GM18519 (cell line): ENCODE results near the gene PDCL2.
"Not testable (repeated sequence)": the region's sequence is repeated elsewhere in the genome, so short reads cannot be mapped to it uniquely, and the experiment has no call there.

Experiments
- ATAC-seq: cut with Tn5 transposase; IDR thresholded peaks from one replicate; pipeline ENCODE4 v1.9.1; 2021; ENCODE audit warnings: mild to moderate bottlenecking, moderate library complexity; ENCODE audit not compliant: unreplicated experiment, low FRiP score

Gene PDCL2, protein sequence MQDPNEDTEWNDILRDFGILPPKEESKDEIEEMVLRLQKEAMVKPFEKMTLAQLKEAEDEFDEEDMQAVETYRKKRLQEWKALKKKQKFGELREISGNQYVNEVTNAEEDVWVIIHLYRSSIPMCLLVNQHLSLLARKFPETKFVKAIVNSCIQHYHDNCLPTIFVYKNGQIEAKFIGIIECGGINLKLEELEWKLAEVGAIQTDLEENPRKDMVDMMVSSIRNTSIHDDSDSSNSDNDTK

DNA sequence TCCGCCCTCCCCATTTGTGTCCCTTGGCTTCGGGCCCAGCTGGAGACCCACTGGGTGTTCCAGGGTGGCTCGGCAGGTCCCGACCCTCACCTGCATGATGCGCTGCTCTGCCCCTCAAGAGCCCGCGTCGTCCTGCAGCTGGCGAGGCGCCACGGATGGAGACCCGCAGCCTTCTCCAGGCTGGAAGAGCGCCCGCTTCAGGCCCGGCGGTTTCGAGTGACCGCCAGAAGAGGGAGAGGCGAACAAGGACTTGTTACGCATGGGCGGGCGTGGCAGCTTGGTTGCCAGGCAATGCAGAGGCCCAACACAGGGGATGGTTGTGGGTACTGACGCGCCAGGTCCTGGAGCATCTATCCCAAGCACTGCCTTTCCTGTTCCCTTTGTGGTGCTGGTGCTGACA is at the start of gene PDCL2:
TSS of gene PDCL2 (minus strand) at position 232 of the 400 bp plus-strand sequence. CDS start at position 96, 136 bp downstream.
- no peak for ATAC-seq

DNA sequence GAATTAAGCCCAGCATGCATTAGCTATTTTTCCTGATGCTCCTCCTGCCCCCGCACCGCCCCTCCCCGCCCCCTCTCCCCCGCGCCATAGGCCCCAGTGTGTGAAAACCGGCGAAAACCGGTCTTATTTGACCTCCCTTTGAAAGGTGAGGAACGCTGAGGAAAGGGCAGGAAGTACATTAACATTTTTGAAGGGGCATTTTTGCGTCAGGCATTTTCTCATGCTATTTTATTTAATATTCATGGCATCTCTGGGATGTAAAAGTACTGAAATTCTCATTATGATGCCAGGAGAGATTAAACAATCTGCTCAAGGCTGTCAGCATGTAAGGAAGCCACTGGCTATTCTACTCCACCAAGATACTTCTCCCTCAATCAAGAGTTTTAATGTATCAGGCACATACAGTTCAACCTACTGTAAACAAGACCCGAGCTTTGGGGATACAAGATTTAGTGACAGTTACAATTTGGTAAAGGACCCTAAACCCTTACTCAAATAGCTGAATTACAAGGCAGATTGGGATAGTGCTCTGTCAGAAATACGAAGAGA is 45.3 kb upstream of the PDCL2 start:
- no peak for ATAC-seq

DNA sequence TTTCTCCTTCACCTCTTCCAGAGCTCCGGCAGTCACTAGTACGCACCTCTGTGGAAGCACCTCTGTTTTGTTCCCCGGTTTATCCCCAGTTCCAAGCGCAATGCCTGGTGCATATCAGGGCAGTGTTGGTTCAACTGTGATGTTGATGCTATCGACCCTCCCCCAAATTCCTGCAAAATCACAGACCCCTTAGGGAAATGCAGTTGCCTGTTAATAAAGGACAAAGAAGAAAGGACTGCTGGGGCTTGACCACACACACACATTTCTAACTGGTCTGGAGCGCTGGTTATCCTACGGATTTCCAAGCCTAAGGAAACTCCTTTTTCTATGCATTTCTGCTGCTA is 44.6 kb upstream of the PDCL2 start:
- no peak for ATAC-seq

DNA sequence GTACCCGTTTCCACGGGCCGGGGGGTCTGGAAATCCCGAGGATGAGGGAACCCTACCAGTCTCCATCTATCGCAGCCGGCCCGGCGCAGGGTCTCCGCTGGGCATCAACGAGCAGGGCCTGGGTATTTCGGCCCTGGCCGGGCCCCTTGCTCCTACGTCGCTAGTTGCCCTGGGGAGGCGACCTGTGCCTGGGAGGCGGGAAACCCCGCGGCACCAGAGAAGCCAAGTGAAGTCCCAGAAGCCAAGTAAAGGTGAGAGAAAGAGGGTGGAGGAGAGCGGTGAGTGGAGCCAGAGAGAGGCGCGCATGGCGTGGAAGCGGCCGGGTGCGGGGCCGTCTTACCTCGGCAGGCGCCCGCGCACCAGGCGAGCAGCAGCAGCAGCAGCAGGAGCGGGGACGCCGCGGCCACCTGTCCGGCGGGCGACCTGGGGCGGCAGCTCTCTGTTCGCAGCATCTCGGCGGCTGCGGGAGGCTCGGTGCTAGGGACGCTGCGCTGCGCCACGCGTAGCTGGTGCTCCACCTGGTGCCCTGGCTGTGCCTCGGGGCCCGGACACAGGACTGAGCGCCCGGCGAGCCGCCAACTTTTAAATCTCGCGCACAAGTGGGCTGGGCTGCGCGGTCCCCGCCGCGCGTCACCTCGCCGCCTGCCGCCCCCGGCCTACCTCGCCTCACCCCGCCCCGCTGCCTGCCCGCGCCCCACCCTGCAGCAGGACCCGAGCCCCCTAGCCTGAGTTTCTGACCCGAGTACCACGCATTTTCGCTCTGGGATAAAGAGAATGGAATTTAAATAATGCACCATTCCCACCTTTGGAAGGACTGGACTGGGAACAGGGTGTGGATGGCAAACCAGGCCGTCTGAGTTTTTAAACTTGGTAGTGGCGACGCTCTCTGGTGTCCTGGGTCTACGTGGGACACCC is 44.0 kb upstream of the PDCL2 start, which contains the start of gene NMU:
TSS of gene NMU (minus strand) at position 558 of the 915 bp plus-strand sequence. CDS start at position 452, 106 bp downstream.
- ATAC-seq = peak; percentile 61

DNA sequence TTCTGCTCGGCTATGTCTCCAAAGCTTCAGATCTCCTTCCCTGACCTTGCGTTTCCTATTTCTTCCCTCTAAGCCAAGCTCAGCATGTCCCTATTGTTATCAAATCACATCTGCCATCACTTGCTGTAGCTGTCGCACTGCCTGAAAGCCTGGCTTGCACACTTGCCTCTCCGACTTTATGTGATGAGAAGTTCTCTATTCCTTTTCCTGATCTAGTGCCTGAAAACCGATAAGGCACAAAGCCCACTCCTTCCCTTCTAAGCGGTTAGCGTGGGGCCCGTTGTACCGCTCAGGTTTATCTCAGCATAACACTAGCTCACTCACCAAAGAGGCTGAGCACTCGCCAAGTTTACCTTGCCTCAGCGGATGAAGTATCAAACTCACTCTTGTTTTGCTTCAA is 43.2 kb upstream of the PDCL2 start:
- ATAC-seq = no peak

DNA sequence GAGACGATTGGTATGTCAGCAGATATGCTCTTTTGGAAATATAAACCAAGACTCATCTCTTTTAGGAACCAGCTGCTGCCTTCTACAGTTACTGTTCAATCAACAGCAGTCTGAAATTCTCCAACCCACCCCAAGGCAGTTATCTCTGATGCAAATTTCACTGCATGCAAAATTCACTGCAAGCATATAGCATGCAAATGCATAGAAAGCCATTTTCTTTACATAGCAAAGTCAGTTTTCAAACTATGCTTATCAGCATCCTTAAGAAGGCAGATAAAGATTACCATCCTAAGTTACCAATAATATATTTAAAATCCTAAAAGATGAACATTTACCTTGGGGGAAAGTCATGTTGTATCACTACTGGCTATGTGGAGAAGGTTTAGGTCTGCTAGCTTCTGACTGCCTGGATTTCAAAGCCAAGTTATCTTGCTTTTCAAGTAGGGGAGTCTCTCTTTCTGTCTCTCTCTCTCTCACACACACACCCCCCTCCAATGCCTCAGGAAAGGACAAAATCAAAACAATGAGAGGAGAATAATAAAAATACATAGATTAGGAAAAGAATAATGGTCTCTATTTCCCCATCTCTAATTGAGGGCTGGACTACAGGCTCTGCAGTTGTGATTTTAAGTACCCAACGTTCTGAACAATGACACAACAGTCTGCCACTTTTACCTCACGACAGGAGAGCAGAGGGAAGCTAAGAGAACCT is 42.5 kb upstream of the PDCL2 start:
- no peak for ATAC-seq

DNA sequence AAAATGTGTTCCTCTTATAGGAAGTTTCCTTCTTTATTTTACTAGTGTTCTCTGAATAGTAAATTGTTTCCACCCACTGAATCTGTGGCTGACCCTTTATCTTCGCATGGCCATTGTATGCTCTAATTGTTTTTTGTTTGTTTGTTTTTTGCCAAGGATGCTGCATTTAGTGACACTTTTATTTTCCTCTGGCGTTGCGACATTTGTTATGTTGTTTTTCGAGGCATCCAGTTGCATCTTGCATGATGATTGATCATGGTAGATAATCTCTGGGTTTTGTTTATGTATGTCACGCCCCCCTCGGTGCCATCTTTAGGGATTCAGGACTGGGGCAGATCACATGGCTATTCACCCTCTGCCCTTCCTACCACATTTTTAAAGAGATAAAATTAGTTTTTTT is 41.9 kb upstream of the PDCL2 start:
- no peak for ATAC-seq

DNA sequence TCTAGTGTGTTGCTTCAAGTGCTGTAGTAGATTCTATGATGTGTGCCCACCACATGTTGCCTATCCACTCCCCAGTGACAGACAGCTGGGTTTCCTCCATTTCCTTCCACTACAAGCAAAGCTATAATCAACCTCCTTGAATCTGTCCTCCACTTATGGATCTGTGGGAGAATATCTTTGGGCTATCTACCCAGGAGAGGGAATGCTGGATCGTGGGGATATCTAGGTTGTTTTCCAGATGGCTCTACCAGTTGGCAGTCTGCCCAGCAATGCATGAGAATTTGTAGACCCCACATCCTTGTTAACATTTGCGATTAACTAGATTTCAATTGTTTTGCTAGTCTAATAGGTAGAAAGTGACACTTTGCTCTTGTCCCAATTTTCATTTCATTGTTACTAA is 33.8 kb upstream of the PDCL2 start:
- no peak for ATAC-seq

DNA sequence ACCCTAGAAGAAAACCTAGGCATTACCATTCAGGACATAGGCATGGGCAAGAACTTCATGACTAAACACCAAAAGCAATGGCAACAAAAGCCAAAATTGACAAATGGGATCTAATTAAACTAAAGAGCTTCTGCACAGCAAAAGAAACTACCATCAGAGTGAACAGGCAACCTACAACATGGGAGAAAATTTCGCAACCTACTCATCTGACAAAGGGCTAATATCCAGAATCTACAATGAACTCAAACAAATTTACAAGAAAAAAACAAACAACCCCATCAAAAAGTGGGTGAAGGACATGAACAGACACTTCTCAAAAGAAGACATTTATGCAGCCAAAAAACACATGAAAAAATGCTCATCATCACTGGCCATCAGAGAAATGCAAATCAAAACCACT is 32.0 kb upstream of the PDCL2 start:
- not testable (repeated sequence) for ATAC-seq

DNA sequence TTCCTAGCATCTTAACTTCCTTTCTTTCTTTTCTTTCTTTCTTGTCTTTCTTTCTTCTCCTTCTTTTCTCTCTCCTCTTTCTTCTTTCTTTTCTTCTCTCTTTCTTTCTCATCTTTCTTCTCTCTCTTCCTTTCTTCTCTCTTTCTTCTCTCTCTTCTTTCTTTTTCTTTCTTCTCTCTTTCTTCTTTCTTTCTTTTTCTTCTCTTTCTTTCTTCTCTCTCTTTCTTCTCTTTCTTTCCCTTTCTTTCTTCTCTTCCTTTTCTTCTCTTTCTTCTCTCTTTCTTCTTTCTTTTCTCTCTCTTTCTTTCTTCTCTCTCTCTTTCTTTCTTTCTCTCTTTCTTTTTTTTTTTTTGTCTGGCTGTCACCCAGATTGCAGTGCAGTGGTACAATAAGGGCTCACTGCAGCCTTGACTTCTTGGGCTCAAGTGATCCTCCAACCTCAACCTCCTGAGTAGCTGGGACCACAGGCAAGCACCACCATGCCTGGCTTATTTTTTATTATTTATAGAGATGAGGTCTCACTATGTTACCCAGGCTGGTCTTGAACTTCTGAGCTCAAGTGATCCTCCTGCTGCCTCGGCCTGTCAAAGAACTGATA is 26.6 kb upstream of the PDCL2 start:
- no peak for ATAC-seq

DNA sequence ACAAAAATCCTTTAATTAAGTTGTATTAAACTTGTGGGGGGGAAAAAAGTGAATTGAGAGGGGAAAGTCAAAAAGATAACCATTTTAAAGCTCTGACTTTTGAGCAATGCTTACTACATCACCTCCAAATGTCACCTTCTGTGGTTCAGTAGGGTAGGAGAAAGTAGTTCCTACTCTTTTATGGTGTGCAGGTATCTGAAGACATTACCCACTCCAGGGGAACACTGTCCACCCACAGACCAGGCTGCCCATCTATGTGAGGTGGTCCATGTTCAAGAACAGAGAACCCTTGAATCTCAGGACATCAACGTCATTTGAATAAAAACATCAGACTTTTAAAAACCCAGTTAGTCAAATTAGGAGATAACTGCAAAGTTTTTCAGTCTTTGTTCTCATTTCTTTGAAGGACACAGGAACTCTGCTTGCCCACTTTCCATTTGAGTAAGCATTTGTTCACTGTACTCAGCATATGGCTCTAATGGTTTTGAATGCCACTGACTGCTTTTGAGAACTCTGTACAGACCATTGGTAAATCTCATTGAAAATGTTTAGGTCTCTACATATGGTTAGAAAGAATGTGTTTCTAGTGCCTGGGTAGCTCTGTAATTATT is 25.6 kb upstream of the PDCL2 start:
- ATAC-seq = peak; percentile 98

DNA sequence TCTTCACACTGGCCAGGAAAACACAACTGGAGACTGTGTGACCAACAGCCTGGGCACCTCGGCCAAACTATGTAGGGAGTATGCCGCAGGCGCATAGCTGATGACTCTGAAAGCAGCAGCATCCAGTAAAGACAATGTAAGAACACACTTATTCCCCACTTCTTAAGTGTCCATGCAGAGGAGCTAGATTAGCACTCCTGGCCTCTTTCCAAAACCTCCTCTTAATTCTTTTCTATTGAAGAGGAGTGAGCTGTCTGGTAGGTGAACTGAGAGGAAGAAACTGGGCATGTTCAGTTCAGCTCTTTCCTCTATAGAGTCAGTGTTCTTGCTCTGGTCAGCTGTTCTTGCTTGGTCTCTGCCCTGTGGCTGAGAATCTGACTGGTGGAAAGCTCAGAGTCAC is 23.0 kb upstream of the PDCL2 start:
- ATAC-seq = no peak

DNA sequence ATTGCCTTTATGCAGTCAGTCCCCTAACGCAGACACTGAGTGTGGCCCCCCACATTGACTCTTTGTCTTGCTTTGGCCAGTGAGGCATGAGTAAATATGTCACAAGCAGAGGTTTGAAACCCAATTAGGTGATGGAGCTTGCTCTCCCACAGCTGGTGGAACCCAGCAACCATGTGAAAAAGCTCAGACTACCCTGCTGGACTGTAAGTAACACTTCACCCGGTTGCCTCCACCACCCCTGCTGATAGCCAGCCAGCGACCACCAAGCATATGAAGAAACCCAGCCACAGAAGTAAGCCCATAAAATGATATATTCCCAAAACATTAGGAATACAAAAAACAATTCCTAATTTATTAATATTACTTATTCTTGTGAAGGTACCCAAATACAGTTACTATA is 21.6 kb upstream of the PDCL2 start:
- ATAC-seq = no peak

DNA sequence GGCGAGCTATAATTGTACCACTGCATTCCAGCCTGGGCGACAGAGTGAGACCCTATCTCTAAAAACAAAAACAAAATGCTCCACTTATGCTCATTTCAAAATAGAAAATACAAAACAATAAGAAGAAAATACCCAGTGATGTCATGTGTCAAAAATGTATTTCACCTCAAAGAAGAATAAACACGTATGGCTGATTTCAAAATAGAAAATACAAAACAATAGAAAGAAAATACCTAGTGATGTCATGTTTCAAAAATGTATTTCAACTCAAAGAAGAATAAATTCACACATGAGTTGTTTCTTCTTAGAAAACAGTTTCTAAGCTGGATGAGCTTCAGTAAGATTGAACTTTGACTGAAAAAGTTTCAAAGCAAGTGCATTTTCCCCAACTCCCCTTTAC is 20.3 kb upstream of the PDCL2 start:
- no peak for ATAC-seq

DNA sequence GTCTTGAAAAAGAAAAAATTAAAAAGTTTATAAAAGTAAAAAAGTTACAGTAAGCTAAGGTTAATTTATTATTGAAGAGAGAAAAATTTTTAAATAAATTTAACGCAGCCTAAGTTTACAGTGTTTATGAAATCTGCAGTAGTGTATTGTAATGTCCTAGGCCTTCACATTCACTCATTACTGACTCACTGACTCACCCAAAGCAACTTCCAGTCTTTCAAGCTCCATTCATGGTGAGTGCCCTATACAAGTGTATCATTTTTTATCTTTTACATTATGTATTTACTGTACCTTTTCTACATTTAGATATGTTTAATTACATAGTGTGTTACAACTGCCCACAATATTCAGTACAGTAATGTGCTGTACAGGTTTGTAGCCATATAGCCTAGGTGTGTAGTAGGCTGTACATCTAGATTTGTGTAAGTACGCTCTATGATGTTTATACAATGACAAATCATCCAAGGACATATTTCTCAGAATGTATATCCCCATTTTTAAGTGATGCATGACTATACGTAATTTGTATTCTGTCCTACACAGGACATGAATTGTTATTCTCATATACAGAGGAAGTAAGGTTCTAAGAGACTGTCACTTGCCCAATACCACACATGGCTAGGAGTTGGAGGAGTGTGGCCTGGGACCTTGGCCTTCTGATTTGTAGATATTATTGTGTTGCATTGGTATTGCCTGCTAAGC is 19.5 kb upstream of the PDCL2 start:
- ATAC-seq = no peak

DNA sequence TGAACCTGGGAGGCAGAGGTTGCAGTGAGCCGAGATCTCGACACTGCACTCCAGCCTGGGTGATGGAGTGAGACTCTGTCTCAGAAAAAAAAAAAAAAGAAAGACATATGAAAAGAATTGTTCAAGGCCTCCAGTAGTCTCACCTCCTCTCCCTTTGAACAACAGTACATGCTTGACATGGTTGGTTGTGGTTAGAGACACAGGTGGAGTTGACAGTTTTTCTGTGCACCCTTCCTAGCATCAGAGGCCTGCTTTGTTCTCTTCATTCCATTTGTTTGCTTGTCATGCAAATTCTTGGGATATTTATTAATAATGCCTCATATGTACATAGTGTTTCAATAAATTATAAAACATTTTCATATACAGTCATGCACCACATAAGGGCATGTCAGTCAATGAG is 18.3 kb upstream of the PDCL2 start:
- ATAC-seq = no peak

DNA sequence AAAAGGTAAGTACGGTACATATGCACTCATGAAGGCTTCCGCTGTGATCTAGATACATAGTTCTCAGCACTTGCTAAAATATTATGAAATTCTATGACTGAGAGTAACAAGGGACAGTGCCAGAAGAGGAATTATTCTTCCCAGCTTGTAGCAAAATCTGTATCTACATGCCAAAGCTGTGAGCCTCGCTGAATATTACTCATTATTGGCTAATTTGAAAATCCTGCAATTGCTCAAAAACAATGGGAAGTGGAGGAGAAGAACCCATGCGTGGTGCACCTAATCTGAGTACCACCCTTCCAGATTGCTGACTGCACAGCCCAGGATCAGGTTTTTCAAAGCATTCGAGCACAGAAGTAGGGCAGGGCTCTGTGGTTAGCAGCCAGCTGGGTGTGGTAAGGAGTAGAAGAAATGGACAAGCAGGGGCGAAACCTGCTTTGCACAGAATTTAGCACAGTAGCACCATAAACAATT is 17.4 kb upstream of the PDCL2 start:
- no peak for ATAC-seq

DNA sequence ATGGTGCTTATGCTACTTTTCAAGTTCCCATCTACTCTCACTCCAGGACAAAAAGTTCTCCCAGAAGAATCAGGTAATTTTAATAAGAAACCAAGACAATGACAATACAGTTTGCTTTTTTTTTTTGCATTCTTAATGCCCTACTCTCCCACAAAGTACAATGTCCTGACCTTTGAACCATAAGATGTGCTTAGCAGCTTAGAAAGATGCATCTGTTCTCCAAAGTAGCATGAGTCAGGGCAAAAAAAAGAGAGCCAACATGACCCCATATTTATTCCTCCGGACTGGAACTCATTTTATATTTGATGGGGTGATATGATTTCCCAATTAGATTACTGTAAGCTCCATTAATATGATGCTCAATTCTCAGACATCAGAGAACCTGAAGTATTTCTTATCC is 16.5 kb upstream of the PDCL2 start:
- ATAC-seq = no peak

DNA sequence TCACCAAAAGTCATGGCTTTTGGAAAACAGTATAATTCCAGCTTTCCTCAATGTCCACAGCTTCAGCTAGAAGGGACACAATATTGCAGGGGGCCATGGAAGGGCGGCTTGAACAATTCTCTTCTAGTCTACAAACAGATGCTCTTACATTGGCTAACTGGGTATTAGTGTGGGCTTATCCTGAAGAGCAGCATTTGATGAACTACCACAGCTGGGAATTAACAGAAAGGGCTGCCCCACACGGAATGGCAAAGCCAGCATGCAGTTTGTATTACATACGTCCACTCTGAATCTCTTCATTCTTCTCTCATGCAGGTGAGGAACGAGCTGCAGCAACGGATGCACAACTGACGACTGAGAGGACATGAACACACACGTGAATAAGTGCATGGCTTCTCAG is 13.0 kb upstream of the PDCL2 start:
- ATAC-seq = no peak
